Stimulated activated naive B cell treated with anti-CD40 and anti-IgM and Interleukin-4, amounts not matched to agents 10 μg/mL and 1 μg/mL and 100 μg/mL, for 72 hours (primary cell): ENCODE results near the gene ARAP1.
A peak's percentile ranks its signal among the peaks of the same experiment; 100 is the strongest.

Source experiments
- ATAC-seq, 2 donors: fragments of 150-1000 bp; cut with Tn5 transposase; replicated peaks; 2 replicates each; pipeline ENCODE4 v1.10.0; 2021; ENCODE audit warnings: moderate library complexity in 1 of 2
- DNase-seq: peaks from one replicate; pipeline ENCODE4 v3.0.0; 2021
- H3K27ac Mint-ChIP-seq: one replicate; pipeline ENCODE4 v1.8.0; 2022; ENCODE audit warnings: mild to moderate bottlenecking, mixed read lengths
- H3K27me3 Mint-ChIP-seq, 2 donors: one replicate each; pipeline ENCODE4 v1.8.0; 2022; ENCODE audit warnings: mixed read lengths in 2 of 2
- H3K36me3 Mint-ChIP-seq, 2 donors: one replicate each; pipeline ENCODE4 v1.8.0; 2022; ENCODE audit warnings: mixed read lengths in 2 of 2, mild to moderate bottlenecking in 1 of 2
- H3K4me1 Mint-ChIP-seq, 2 donors: one replicate each; pipeline ENCODE4 v1.8.0; 2022; ENCODE audit warnings: mixed read lengths in 2 of 2, mild to moderate bottlenecking in 1 of 2
- H3K4me3 Mint-ChIP-seq, 2 donors: one replicate each; pipeline ENCODE4 v1.8.0; 2022; ENCODE audit warnings: mild to moderate bottlenecking in 2 of 2, mixed read lengths in 2 of 2, moderate library complexity in 1 of 2
- H3K9me3 Mint-ChIP-seq, 2 donors: one replicate each; pipeline ENCODE4 v1.8.0; 2022; ENCODE audit warnings: mixed read lengths in 2 of 2, mild to moderate bottlenecking in 1 of 2

The ARAP1 gene

GRCh38 chr11:72682238-72682857 is 69.9 kb downstream of the ARAP1 start:
- H3K9me3 Mint-ChIP-seq: no peaks in the 10 kb centered on the region
- H3K4me1 Mint-ChIP-seq: peaks cover 25 to 44% of the 10 kb centered on the region in 2 donors
- H3K4me3 Mint-ChIP-seq: peak overlapping the region in 1 of 2 donors; percentile 7
- peaks cover under 1 to 8% of the 10 kb centered on the region in 2 donors for H3K27me3 Mint-ChIP-seq
- no peak for ATAC-seq
- peaks cover 22 to 26% of the 10 kb centered on the region in 2 donors for H3K36me3 Mint-ChIP-seq
- DNase-seq: no peak
- peak overlapping the region; percentile 10 for H3K27ac Mint-ChIP-seq

- Mint-ChIP-seq H3K4me1 (peaks cover 22 to 52% of the 10 kb centered on the region in 2 donors), H3K9me3 (no peaks in the 10 kb centered on the region), H3K27me3 (peaks cover 4 to 16% of the 10 kb centered on the region in 2 donors), H3K36me3 (peaks cover 16 to 19% of the 10 kb centered on the region in 2 donors), H3K4me3 (no peak overlapping the region), H3K27ac (peak overlapping the region; percentile 81)
- ATAC-seq (no peak), DNase-seq (no peak)
These were observed 70.7 kb downstream of the ARAP1 start for GRCh38 chr11:72681226-72682153.

- Mint-ChIP-seq H3K9me3 (no peaks in the 10 kb centered on the region), H3K27me3 (peaks cover 12 to 24% of the 10 kb centered on the region in 2 donors), H3K36me3 (peaks cover 11 to 16% of the 10 kb centered on the region in 2 donors), H3K27ac (peak overlapping the region; percentile 78), H3K4me3 (no peak overlapping the region), H3K4me1 (peaks cover 25 to 53% of the 10 kb centered on the region in 2 donors)
- DNase-seq: no peak
- no peak for ATAC-seq
These were observed 71.5 kb downstream of the ARAP1 start for GRCh38 chr11:72680624-72681158.

- H3K36me3 Mint-ChIP-seq: peaks cover 11 to 14% of the 10 kb centered on the region in 2 donors
- H3K27ac Mint-ChIP-seq: no peak overlapping the region
- peak overlapping the region in 1 of 2 donors; percentile 3 for H3K4me3 Mint-ChIP-seq
- ATAC-seq (no peak), DNase-seq (no peak)
- peaks cover 20 to 32% of the 10 kb centered on the region in 2 donors for H3K27me3 Mint-ChIP-seq
- H3K9me3 Mint-ChIP-seq: no peaks in the 10 kb centered on the region
- H3K4me1 Mint-ChIP-seq: peaks cover 26 to 53% of the 10 kb centered on the region in 2 donors
These were observed 72.3 kb downstream of the ARAP1 start for GRCh38 chr11:72679869-72680268.

GRCh38 chr11:72678524-72678923 is 73.7 kb downstream of the ARAP1 start:
- Mint-ChIP-seq H3K4me1 (peaks cover 24 to 40% of the 10 kb centered on the region in 2 donors), H3K9me3 (no peaks in the 10 kb centered on the region), H3K36me3 (peaks cover under 1 to 6% of the 10 kb centered on the region in 2 donors), H3K27ac (peak overlapping the region; percentile 6), H3K27me3 (peaks cover 31 to 46% of the 10 kb centered on the region in 2 donors), H3K4me3 (peak overlapping the region in 1 of 2 donors; percentile 8)
- ATAC-seq: no peak
- DNase-seq: no peak

- Mint-ChIP-seq H3K9me3 (no peaks in the 10 kb centered on the region), H3K27me3 (peaks cover 44 to 62% of the 10 kb centered on the region in 2 donors), H3K4me3 (peak overlapping the region; percentile 49 to 52), H3K4me1 (peaks cover 34 to 41% of the 10 kb centered on the region in 2 donors), H3K36me3 (peaks cover 0 to 2% of the 10 kb centered on the region in 2 donors), H3K27ac (peak overlapping the region; percentile 52)
- ATAC-seq: peak; percentile 49 to 65
- peak; percentile 38 for DNase-seq
These were observed 75.3 kb downstream of the ARAP1 start for GRCh38 chr11:72676861-72677341.

- peaks cover 52 to 78% of the 10 kb centered on the region in 2 donors for H3K27me3 Mint-ChIP-seq
- DNase-seq (no peak), ATAC-seq (no peak)
- H3K9me3 Mint-ChIP-seq: no peaks in the 10 kb centered on the region
- H3K36me3 Mint-ChIP-seq: peaks cover 0 to 2% of the 10 kb centered on the region in 2 donors
- H3K27ac Mint-ChIP-seq: peak overlapping the region; percentile 33
- no peak overlapping the region for H3K4me3 Mint-ChIP-seq
- H3K4me1 Mint-ChIP-seq: peaks cover 26 to 31% of the 10 kb centered on the region in 2 donors
These were observed 77.0 kb downstream of the ARAP1 start for GRCh38 chr11:72675221-72675620.

GRCh38 chr11:72673943-72674828 is 78.0 kb downstream of the ARAP1 start, which contains the start of gene PDE2A:
PDE2A (minus strand) TSS chr11:72674422; CDS start chr11:72674207, 215 bp downstream.
- peaks cover 26 to 27% of the 10 kb centered on the region in 2 donors for H3K4me1 Mint-ChIP-seq

GRCh38 chr11:72673284-72673942 is 78.8 kb downstream of the ARAP1 start:
- Mint-ChIP-seq H3K27me3 (peaks cover 56 to 87% of the 10 kb centered on the region in 2 donors), H3K4me3 (no peak overlapping the region), H3K27ac (no peak overlapping the region), H3K36me3 (peaks cover 0 to 2% of the 10 kb centered on the region in 2 donors), H3K9me3 (no peaks in the 10 kb centered on the region), H3K4me1 (peaks cover 24 to 27% of the 10 kb centered on the region in 2 donors)
- DNase-seq: no peak
- ATAC-seq: no peak

More at GRCh38 chr11:72673943-72674828, 78.0 kb downstream of the ARAP1 start, which contains the start of gene PDE2A:
- H3K27me3 Mint-ChIP-seq: peaks cover 52 to 80% of the 10 kb centered on the region in 2 donors
- no peak for ATAC-seq
- H3K36me3 Mint-ChIP-seq: peaks cover 0 to 2% of the 10 kb centered on the region in 2 donors
- H3K9me3 Mint-ChIP-seq: no peaks in the 10 kb centered on the region
- peak within 1 kb of the TSS; percentile 33 for H3K27ac Mint-ChIP-seq
- H3K4me3 Mint-ChIP-seq: no peak within 1 kb of the TSS
- no peak for DNase-seq

- H3K4me3 Mint-ChIP-seq: no peak overlapping the region
- ATAC-seq (peak in 1 of 2 donors; percentile 12), DNase-seq (no peak)
- peaks cover 24 to 27% of the 10 kb centered on the region in 2 donors for H3K4me1 Mint-ChIP-seq
- peaks cover 0 to 2% of the 10 kb centered on the region in 2 donors for H3K36me3 Mint-ChIP-seq
- H3K27ac Mint-ChIP-seq: no peak overlapping the region
- H3K27me3 Mint-ChIP-seq: peaks cover 56 to 86% of the 10 kb centered on the region in 2 donors
- no peaks in the 10 kb centered on the region for H3K9me3 Mint-ChIP-seq
These were observed 79.5 kb downstream of the ARAP1 start for GRCh38 chr11:72672597-72673238.

- Mint-ChIP-seq H3K4me1 (peaks cover 16 to 21% of the 10 kb centered on the region in 2 donors), H3K27ac (no peak overlapping the region), H3K4me3 (no peak overlapping the region), H3K9me3 (peaks cover 0 to 4% of the 10 kb centered on the region in 2 donors), H3K36me3 (no peaks in the 10 kb centered on the region), H3K27me3 (peaks cover 59 to 82% of the 10 kb centered on the region in 2 donors)
- DNase-seq: no peak
- no peak for ATAC-seq
These were observed 80.8 kb downstream of the ARAP1 start for GRCh38 chr11:72671152-72672099.
